ENCODE measurements around the gene PPM1N.

GRCh38 chr19:45547211-45547770 lies 49.0 kb downstream of the PPM1N start:
- TF ChIP-seq HDAC2 (IDR thresholded peaks at IDR 0.05) (no peak), CTCF (IDR thresholded peaks at IDR 0.05) (no peak), MAX (IDR thresholded peaks at IDR 0.05) (no peak), POLR2A (IDR thresholded peaks at IDR 0.05; ENCODE audit: low read length) (no peak), EHMT2 (IDR thresholded peaks at IDR 0.05; ENCODE audit: low read depth) (no peak), POLR2AphosphoS2 (conservative IDR thresholded peaks at IDR 0.05; ENCODE audit: low read length) (no peak), KDM1A (IDR thresholded peaks at IDR 0.05; ENCODE audit: low read depth) (no peak), RFX5 (IDR thresholded peaks at IDR 0.05) (no peak), SMC3 (IDR thresholded peaks at IDR 0.05) (no peak), REST (IDR thresholded peaks at IDR 0.05) (no peak), CBX2 (IDR thresholded peaks at IDR 0.05; ENCODE audit: borderline replicate concordance, low read depth) (no peak)
